Right lung (tissue), 5 donors: ENCODE results near the gene KRTAP4-6. TPM values are rescaled to one million over a fixed set of nuclear protein-coding genes. Genes with fewer than 3 reads are reported as not detected.
"Not testable (repeated sequence)": the region's sequence is repeated elsewhere in the genome, so short reads cannot be mapped to it uniquely, and the experiment has no call there.

Experiments
- DNase-seq, 2 donors: peaks; one replicate each; pipeline ENCODE4 v3.0.0-alpha.2; 2013
- polyA plus RNA-seq, 5 donors: library from polyadenylated mRNA; unstranded; fragments of 120-200 nt; gene quantifications; one replicate each; pipeline versions ENCODE4 v1.2.1 to v1.2.3, GENCODE V29; 2013; ENCODE audit warnings: inconsistent platforms in 1 of 5, low replicate concordance in 1 of 5; ENCODE audit not compliant: insufficient read length in 5 of 5, insufficient read depth in 1 of 5

Gene KRTAP4-6
- polyA plus RNA-seq, 5 donors, result not detected

GRCh38 chr17:41107941-41108450 is 32.3 kb downstream of the KRTAP4-6 start:
- DNase-seq, result no peak

- not testable (repeated sequence) for DNase-seq
Measured at GRCh38 chr17:41105347-41105746, 35.0 kb downstream of the KRTAP4-6 start, which contains the start of gene KRTAP4-9. TSS of gene KRTAP4-9 (plus strand) at chr17:41105389. CDS start at chr17:41105389, 0 bp downstream.

- not testable (repeated sequence) for DNase-seq
Measured at GRCh38 chr17:41104386-41105038, 35.8 kb downstream of the KRTAP4-6 start.

GRCh38 chr17:41103896-41104295 is 36.4 kb downstream of the KRTAP4-6 start:
- no peak for DNase-seq

GRCh38 chr17:41101586-41102259 is 38.6 kb downstream of the KRTAP4-6 start, which contains the start of gene KRTAP4-16:
TSS of gene KRTAP4-16 (minus strand) at chr17:41102209. CDS start at chr17:41102209, 0 bp downstream.
- no peak for DNase-seq

- not testable (repeated sequence) for DNase-seq
Measured at GRCh38 chr17:41099682-41100480, 40.5 kb downstream of the KRTAP4-6 start.

GRCh38 chr17:41098481-41098880 is 41.9 kb downstream of the KRTAP4-6 start:
- DNase-seq, result no peak

- no peak for DNase-seq
Measured at GRCh38 chr17:41098042-41098441, 42.3 kb downstream of the KRTAP4-6 start, which contains the start of gene KRTAP4-8. TSS of gene KRTAP4-8 (minus strand) at chr17:41098142. CDS start at chr17:41098084, 58 bp downstream.

GRCh38 chr17:41096055-41096454 is 44.3 kb downstream of the KRTAP4-6 start:
- peak in 1 of 2 donors; percentile 11 for DNase-seq

Other genes starting within 250 kb of the KRTAP4-6 start
- gene KRT23, start 202.9 kb downstream of the KRTAP4-6 start, polyA plus RNA-seq, result under 1 TPM in 3 of 5 donors, not detected in 2; 0.18 to 0.35 (median 0.21) TPM
- under 1 TPM in 1 of 5 donors, not detected in 4; 0.35 TPM for gene KRT39, start 173.6 kb downstream of the KRTAP4-6 start, polyA plus RNA-seq
- under 1 TPM in 2 of 5 donors, not detected in 3; 0.06 to 0.70 TPM for gene KRT40, start 156.2 kb downstream of the KRTAP4-6 start, polyA plus RNA-seq
- not detected for gene KRTAP3-3, start 146.4 kb downstream of the KRTAP4-6 start, polyA plus RNA-seq
- gene KRTAP3-2, start 140.6 kb downstream of the KRTAP4-6 start, polyA plus RNA-seq, result not detected
- gene KRTAP3-1, start 131.4 kb downstream of the KRTAP4-6 start, polyA plus RNA-seq, result not detected
- not detected for gene KRTAP1-5, start 113.3 kb downstream of the KRTAP4-6 start, polyA plus RNA-seq
- not detected for gene KRTAP1-4, start 110.3 kb downstream of the KRTAP4-6 start, polyA plus RNA-seq
- gene KRTAP1-3, start 105.7 kb downstream of the KRTAP4-6 start, polyA plus RNA-seq, result not detected
- gene KRTAP1-1, start 99.1 kb downstream of the KRTAP4-6 start, polyA plus RNA-seq, result not detected
- not detected for gene KRTAP2-1, start 93.2 kb downstream of the KRTAP4-6 start, polyA plus RNA-seq
- gene KRTAP2-2, start 85.3 kb downstream of the KRTAP4-6 start, polyA plus RNA-seq, result not detected
- gene KRTAP2-3, start 80.4 kb downstream of the KRTAP4-6 start, polyA plus RNA-seq, result not detected
- not detected for gene KRTAP2-4, start 74.7 kb downstream of the KRTAP4-6 start, polyA plus RNA-seq
- not detected for gene KRTAP4-7, start 56.4 kb downstream of the KRTAP4-6 start, polyA plus RNA-seq
- not detected for gene KRTAP4-8, start 42.4 kb downstream of the KRTAP4-6 start, polyA plus RNA-seq
- not detected for gene KRTAP4-16, start 38.3 kb downstream of the KRTAP4-6 start, polyA plus RNA-seq
- gene KRTAP4-9, start 35.2 kb downstream of the KRTAP4-6 start, polyA plus RNA-seq, result not detected
- under 1 TPM in 1 of 5 donors, not detected in 4; 0.13 TPM for gene KRTAP4-11, start 22.2 kb downstream of the KRTAP4-6 start, polyA plus RNA-seq
- gene KRTAP4-12, start 16.4 kb downstream of the KRTAP4-6 start, polyA plus RNA-seq, result not detected
- gene KRTAP4-5, start 9.3 kb upstream of the KRTAP4-6 start, polyA plus RNA-seq, result not detected
- not detected for gene KRTAP4-4, start 20.2 kb upstream of the KRTAP4-6 start, polyA plus RNA-seq
- gene KRTAP4-3, start 27.7 kb upstream of the KRTAP4-6 start, polyA plus RNA-seq, result not detected
- not detected for gene KRTAP4-2, start 37.7 kb upstream of the KRTAP4-6 start, polyA plus RNA-seq
- gene KRTAP4-1, start 44.4 kb upstream of the KRTAP4-6 start, polyA plus RNA-seq, result not detected
- not detected for gene KRTAP9-1, start 49.3 kb upstream of the KRTAP4-6 start, polyA plus RNA-seq
- gene KRTAP9-2, start 86.1 kb upstream of the KRTAP4-6 start, polyA plus RNA-seq, result not detected
- not detected for gene KRTAP9-3, start 91.9 kb upstream of the KRTAP4-6 start, polyA plus RNA-seq
- not detected for gene KRTAP9-8, start 97.5 kb upstream of the KRTAP4-6 start, polyA plus RNA-seq
- gene KRTAP9-4, start 109.1 kb upstream of the KRTAP4-6 start, polyA plus RNA-seq, result not detected
- not detected for gene KRTAP9-9, start 114.8 kb upstream of the KRTAP4-6 start, polyA plus RNA-seq
- gene KRTAP9-6, start 124.8 kb upstream of the KRTAP4-6 start, polyA plus RNA-seq, result under 1 TPM; 0.13 to 0.25 (median 0.18) TPM
- gene KRTAP9-7, start 135.2 kb upstream of the KRTAP4-6 start, polyA plus RNA-seq, result not detected
- gene KRTAP29-1, start 162.3 kb upstream of the KRTAP4-6 start, polyA plus RNA-seq, result not detected
- gene KRTAP16-1, start 168.8 kb upstream of the KRTAP4-6 start, polyA plus RNA-seq, result not detected
- gene KRTAP17-1, start 175.2 kb upstream of the KRTAP4-6 start, polyA plus RNA-seq, result not detected
- gene KRT33A, start 210.3 kb upstream of the KRTAP4-6 start, polyA plus RNA-seq, result not detected
- gene KRT33B, start 229.3 kb upstream of the KRTAP4-6 start, polyA plus RNA-seq, result not detected
- gene KRT34, start 241.8 kb upstream of the KRTAP4-6 start, polyA plus RNA-seq, result not detected